ENCODE data around the gene LOXL3. TPM values are rescaled to one million over a fixed set of nuclear protein-coding genes. Genes with fewer than 3 reads are reported as not detected.

Gene LOXL3
- total and polyA plus RNA-seq, 2 of the 8 experiments (the other 6 are each of a cell fraction or from before 2014, with no cell fraction given), result 22.4 to 27.2 TPM

GRCh38 chr2:74585406-74586185, 31.9 kb upstream of the LOXL3 start:
- DNase-seq (ENCODE audit: low read depth in 1 of 2, low spot score in 2 of 2), result no peak

More at GRCh38 chr2:74585406-74586185, 31.9 kb upstream of the LOXL3 start:
- no peak overlapping the region for H3K23ac ChIP-seq (ENCODE audit: insufficient read length)
- 75% methylated on average over 4 of the region's 4 CpGs; no CpG with 5 or more reads in 1 of the 2 experiments for WGBS, 2 experiments (ENCODE audit: extremely low coverage in 1 of 2, insufficient coverage in 1 of 2, insufficient read length in 1 of 2, insufficient replicate concordance in 2 of 2, low coverage in 1 of 2, low lambda C conversion rate in 2 of 2, missing lambda C conversion rate in 1 of 2)
- no peak overlapping the region for H2BK12ac ChIP-seq (ENCODE audit: low read depth, low read length)
- no peak overlapping the region for H4K8ac ChIP-seq (ENCODE audit: extremely low read depth, insufficient read depth, low read length)
- H3K4me1 ChIP-seq (replicated peaks in 1 of 4; ENCODE audit: control insufficient read depth in 3 of 4, insufficient read depth in 4 of 4, low read length in 3 of 4), result peaks cover 0 to 2% (median under 1%) of the 10 kb centered on the region in 4 experiments; a peak in 1 of 7 replicates
- H2BK20ac ChIP-seq (ENCODE audit: low read length), result no peak overlapping the region
- no peaks in the 10 kb centered on the region for H3K9me3 ChIP-seq (ENCODE audit: insufficient read depth in 2 of 2, low read depth in 1 of 2, low read length in 1 of 2)
- no peak overlapping the region for H3K4ac ChIP-seq (replicated peaks; ENCODE audit: insufficient read length, low read depth, low read length)
- H3K27ac ChIP-seq (ENCODE audit: low read depth, low read length), result no peak overlapping the region
- no peak overlapping the region for H2AK5ac ChIP-seq (ENCODE audit: low read depth, low read length)
- TF ChIP-seq CTBP2 (IDR thresholded peaks at IDR 0.05; ENCODE audit: borderline replicate concordance, insufficient read depth, insufficient read length, low read length) (no peak), CHD1 (IDR thresholded peaks at IDR 0.05; ENCODE audit: low read depth, low read length) (no peak), RAD21 (IDR thresholded peaks at IDR 0.05 in 1 of 2, conservative IDR thresholded peaks at IDR 0.05 in 1 of 2; ENCODE audit: low read depth in 2 of 2, low read length in 2 of 2) (peak in 1 of 2 experiments; percentile 7; a peak in 1 of 4 replicates)
- no peak overlapping the region for H2AFZ ChIP-seq (ENCODE audit: low read length)
- no peak overlapping the region for H4K5ac ChIP-seq (ENCODE audit: insufficient read length, low read depth, low read length)
- no peak overlapping the region for H3K4me3 ChIP-seq (ENCODE audit: extremely low read depth in 1 of 4, insufficient read depth in 2 of 4, low read depth in 3 of 4, low read length in 4 of 4)
- H3K9ac ChIP-seq (replicated peaks in 1 of 4; ENCODE audit: extremely low read depth in 1 of 4, low read depth in 3 of 4, low read length in 3 of 4), result no peak overlapping the region
- no peaks in the 10 kb centered on the region for H4K20me1 ChIP-seq (replicated peaks in 1 of 2; ENCODE audit: control insufficient read depth in 1 of 2, insufficient read depth in 2 of 2, low read length in 2 of 2)
- H3K14ac ChIP-seq (ENCODE audit: insufficient read length), result no peak overlapping the region
- H2BK15ac ChIP-seq (ENCODE audit: low read length), result no peak overlapping the region
- no peak overlapping the region for H3K56ac ChIP-seq (replicated peaks; ENCODE audit: insufficient read length, low read depth, low read length)
- H3K23me2 ChIP-seq (ENCODE audit: low read depth, low read length), result no peaks in the 10 kb centered on the region
- H2BK120ac ChIP-seq (replicated peaks; ENCODE audit: low read depth, low read length), result no peak overlapping the region
- H3K79me2 ChIP-seq (ENCODE audit: control insufficient read depth in 1 of 2, insufficient read depth in 2 of 2, low read length in 2 of 2), result no peaks in the 10 kb centered on the region
- no peak overlapping the region for H4K91ac ChIP-seq (replicated peaks; ENCODE audit: insufficient read length, low read length)
- ChIA-PET CTCF (ENCODE audit: partially characterized antibody) (interaction anchor here (0.6 to 12.2 kb wide), 25 partner anchors 10 to 597 kb away, joined by 3 to 158 read pairs (median 6); partner anchors contain the start of genes AUP1, CCDC142, DQX1 and HTRA2), POLR2A (ENCODE audit: partially characterized antibody) (interaction anchor here (0.9 to 1.8 kb wide), 4 partner anchors 31 to 86 kb away, joined by 3 to 5 read pairs (median 4); partner anchors contain the start of genes AUP1, HTRA2, LBX2 and PCGF1)
- FAIRE-seq, result no peak
- no peak overlapping the region for H2BK5ac ChIP-seq (ENCODE audit: low read depth, low read length)
- H3K27me3 ChIP-seq (replicated peaks in 1 of 4; ENCODE audit: control insufficient read depth in 3 of 4, extremely low read depth in 1 of 4, insufficient read depth in 3 of 4, low read length in 3 of 4), result no peaks in the 10 kb centered on the region
- H3K79me1 ChIP-seq (ENCODE audit: low read depth, low read length), result no peaks in the 10 kb centered on the region
- H3K18ac ChIP-seq (ENCODE audit: extremely low read depth, low read length), result no peak overlapping the region
- no peak overlapping the region for H3K4me2 ChIP-seq (ENCODE audit: insufficient read depth in 1 of 2, low read depth in 2 of 2, low read length in 2 of 2)
- no peaks in the 10 kb centered on the region for H3K36me3 ChIP-seq (ENCODE audit: control insufficient read depth in 2 of 4, insufficient read depth in 4 of 4, low read length in 3 of 4)
